Measurements from ENCODE around the gene EOMES. TPM values are rescaled to one million over a fixed set of nuclear protein-coding genes. Genes with fewer than 3 reads are reported as not detected.

The EOMES gene
- polyA plus RNA-seq, 1 donor: 0.18 TPM

DNA sequence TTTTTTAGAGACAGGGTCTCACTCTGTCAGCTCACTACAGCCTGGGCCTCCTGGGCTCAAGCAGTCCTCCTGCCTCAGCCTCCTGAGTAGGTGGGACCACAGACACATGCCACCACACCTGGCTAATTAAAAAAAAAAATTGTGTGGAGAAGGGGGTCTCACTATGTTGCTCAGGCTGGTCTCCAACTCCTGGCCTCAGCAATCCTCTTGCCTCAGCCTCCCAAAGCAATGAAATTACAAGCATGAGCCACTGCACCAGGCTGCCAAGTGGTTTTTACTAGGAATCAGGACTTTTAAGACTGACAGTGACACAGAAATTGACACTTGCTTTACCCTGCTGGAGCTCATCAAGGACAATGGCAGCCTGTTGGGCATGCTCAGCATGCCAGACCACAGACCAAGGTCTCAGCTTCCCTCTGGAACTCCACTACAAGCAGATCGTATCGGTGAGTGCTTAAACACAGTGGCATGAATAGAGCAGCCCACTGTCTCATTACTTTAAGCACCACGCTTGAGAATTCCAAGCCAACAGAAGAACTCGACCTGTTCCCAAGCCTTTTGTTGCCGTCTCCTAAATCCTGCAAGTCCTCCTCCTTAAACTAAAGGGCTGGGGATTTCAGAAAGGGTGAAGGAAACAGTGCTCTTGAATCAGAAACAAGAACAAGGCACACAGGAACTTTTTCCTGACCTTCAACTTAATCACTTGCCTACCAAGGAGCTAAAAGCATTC, 41.4 kb downstream of the EOMES start:
- peak; percentile 23 for DNase-seq

DNA sequence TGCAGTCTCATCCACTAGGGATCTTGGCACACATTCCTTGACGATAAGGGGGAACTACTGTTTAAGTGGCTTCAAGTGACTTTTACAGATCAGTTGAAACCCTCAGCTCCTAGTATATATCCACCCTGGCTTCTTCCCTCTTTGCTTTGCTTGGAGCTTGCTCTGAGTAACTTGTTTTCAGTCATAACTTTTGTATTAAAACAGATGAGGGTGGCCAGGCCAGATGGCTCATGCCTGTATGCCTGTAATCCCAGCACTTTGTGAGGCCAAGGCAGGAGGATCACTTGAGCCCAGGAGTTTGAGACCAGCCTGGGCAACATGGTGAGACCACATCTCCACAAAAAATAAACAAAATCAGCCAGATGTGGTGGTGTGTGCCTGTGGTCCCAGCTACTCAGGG, 42.4 kb downstream of the EOMES start:
- DNase-seq: no peak

DNA sequence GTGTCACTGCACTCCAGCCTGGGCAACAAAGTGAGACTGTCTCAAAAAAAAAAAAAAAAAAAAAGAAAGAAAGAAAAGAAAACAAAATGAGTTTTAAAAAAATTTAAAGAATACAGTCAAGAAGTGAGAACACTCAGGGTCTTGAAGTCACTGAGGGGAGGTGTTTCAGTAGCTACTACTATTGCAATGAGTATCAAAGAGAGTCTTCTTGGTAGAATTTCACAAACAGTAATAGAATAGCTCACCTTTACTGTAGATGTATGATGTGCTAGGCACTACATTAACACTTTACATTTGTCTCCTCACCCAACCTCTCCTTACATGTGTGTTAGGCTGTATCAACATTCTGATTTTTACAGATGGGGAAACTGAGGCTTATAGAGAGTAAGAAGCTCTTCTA, 43.9 kb downstream of the EOMES start:
- no peak for DNase-seq

DNA sequence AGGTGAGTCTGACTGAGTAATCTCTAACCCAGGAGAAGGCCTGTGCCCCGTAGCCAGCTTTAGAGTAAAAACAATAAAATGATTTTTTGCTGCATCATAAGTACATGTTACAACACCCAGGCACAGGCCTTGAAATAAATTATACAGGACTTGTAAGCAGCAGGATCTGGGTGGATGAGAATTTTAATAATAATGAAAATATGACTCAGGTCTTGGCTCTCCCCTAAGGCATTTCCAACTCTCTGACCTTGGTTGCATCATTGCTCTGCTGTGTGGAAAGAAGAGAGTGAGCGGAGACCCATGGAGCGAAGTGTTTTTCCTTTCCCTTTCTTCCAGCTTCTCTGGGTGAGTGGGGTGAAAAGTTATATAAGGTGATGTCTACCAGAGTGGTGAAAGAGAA, 44.6 kb downstream of the EOMES start:
- DNase-seq: peak; percentile 16

DNA sequence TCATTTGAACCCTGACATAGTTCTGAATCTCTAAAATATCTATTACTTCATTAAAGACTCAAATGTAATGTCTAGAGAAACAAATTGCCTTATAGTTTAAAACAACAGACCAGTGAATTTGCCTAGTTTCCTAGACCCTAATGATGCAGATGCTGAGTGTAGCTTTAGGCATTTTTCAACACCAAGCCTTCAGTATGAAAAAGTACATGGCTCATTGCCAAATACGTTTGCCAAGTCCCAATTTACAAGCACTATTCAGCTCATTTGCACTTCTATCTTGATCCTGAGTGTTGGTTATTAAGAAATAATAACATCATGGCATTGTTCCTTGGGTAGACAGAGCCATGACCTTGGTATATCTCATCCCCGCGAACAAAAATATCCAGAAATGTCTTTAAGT, 46.8 kb downstream of the EOMES start:
- DNase-seq: peak; percentile 20

DNA sequence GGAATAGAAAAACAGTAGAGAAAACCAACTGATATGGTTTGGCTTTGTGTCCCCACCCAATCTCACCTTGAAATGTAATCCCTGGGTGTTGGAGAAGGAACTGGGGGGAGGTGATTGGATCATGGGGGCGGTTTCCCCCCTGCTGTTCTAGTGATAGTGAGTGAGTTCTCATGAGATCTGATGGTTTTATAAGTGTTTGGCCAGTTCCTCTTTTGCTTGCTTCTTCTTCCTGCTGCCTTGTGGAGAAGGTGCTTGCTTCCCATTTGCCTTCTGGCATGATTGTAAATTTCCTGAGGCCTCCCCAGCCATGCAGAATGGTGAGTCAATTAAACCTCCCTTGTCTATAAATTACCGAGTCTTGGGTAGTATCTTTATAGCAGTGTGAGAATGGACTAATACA, 48.4 kb downstream of the EOMES start:
- DNase-seq: no peak

DNA sequence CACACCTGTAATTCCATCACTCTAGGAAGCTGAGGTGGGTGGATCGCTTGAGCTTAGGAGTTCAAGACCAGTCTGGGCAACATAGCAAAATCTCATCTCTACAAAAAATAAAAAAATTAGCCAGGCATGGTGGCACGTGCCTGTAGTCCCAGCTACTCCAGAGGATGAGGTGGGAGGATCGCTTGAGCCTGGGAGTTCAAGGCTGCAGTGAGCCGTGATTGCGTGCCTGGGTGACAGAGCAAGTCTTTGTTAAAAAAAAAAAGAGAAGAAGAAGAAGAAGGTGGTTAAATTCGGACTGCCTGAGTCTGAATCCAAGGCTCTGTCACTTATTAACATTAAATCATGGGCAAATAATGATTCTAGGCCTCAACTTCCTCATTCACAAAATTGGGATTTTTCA, 51.0 kb downstream of the EOMES start:
- no peak for DNase-seq

DNA sequence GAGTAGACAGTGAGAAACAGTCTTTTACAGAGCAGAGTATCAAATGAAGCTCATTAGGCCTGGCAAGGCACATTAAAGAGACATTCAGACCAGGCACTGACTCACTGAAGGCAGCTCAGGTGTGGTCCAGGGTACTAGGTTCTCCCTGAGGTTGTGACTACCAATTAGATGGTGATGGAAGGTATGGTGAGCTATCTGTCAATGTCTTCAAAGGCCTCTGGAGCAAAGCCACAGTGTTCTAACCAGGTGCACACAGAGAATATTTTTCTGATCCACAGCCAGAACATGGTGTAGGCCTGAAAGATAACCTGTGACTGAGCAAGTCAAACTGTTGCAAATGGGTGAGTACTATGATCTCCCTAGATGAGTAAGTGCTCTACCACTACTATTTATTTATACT, 51.5 kb downstream of the EOMES start:
- DNase-seq: no peak

DNA sequence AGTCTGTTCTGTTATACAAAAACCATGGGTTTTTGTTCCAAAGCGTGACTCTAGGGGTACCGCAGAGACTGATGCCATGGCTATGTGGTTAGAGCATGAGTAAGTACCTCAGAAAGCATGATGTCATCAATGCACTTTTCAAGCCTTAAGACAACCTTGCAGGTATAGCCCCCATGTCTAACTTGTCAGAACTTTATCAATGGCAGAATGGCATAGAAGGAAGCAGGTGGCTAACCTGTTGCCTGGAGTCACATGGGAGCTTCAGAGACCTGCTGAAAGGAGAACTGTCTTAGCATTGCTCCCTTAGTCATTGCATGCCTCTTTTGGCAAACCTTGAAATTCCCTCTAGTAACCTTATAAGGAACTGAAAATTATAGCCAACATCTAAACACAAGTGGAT, 52.5 kb downstream of the EOMES start:
- DNase-seq: no peak

DNA sequence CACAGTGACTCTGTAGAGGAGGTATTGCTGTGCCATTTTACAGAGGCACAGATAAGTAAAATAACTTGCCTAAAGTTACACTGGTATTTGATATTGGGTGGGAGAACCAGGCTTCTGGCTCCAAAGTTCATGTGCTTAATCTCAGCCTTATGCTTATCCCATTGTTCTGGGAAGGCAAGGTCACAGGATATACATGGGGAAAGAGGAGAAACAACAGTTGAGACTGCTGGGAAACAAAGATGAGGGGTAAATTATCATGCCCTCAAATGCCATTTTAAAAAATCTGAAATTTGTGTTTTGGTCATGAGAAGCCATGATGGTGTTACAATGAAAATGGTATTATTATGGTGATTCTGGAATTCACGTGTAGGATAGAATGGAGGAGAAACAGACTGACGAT, 54.4 kb downstream of the EOMES start:
- no peak for DNase-seq

DNA sequence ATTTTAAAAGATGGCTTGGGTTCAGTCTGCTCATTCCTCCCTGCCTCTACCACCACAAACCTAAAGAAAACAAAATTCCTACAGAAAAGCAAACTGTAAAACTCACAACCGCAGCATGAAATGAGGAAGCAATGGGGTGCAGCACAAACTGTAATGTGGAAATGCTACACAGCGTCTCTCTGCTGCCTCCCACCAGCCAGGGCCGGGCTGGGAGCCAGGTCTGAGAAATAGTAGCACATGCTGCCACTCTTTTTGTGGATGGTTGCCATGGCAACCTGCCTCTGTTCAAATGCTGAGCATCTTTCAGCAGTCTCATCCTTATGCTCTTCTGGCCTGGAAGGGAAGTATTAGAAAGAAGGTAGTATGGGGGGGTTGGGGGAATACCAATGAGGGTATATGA, 55.4 kb downstream of the EOMES start:
- peak; percentile 61 for DNase-seq

DNA sequence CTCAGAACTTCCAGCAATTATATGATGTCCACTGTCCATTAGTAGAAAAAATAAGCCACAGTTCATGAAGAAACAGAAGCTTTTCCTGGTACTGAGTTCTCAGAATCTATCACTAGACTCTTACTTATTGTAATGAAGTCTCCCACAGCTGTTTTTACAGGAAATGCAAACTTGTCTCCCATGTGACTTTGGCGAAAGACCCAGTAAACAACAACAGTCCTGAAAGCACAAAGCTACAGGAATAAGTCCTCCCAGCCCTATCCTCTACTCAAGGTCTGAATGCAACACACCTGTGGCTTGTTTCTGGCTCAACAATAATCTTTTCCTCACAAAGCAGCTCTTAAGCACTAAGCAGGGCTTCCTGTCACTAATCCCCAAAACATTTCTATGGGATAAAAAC, 55.9 kb downstream of the EOMES start:
- peak; percentile 31 for DNase-seq

Other genes starting within 250 kb of the EOMES start
- gene SLC4A7, start 237.9 kb downstream of the EOMES start, polyA plus RNA-seq (ENCODE audit: insufficient read length): 15.1 TPM

Measured in hindlimb muscle (tissue), 1 donor.